Inferior parietal cortex (tissue), 1 donor: ENCODE measurements around the gene FBXO42.
A peak's percentile ranks its signal among the peaks of the same experiment; 100 is the strongest.
"Not testable (repeated sequence)": the region's sequence is repeated elsewhere in the genome, so short reads cannot be mapped to it uniquely, and the experiment has no call there.

Experiments used
- DNase-seq: peaks from one replicate; pipeline ENCODE4 v3.0.0-alpha.2; 2016; ENCODE audit errors: extremely low spot score

Gene FBXO42

DNA sequence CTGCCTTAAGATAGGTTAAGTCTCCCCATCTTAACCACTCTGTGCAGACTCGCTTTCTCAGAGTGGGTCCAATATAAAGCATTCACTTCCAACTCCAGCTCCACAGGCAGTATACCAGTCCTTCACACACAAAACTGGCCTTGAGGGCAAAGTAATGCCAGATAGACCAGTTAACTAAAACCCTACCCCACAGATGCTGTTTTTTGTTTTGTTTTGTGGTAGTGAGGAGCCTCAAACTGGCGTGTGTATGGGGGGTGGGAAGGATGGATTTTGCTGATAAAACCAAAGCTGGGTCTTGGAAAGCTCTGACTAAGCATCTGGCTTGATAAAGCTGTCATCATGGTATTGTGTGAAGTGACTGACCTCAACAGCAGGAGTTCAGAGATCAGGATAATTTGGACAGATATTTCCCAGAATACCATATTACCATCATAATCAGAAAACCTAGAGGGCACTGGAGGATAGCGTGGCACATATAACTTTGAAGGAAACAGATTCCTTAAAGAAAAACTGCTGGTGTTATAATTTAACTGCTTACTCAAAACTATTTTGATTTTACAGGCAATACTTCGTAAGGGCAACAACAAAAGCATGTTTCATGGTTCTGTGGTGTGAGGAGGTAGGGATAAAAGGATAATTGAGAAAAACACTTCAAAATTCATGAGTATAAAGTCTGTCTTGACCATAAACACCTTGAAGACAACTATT is 85.7 kb downstream of the FBXO42 start:
- no peak for DNase-seq

DNA sequence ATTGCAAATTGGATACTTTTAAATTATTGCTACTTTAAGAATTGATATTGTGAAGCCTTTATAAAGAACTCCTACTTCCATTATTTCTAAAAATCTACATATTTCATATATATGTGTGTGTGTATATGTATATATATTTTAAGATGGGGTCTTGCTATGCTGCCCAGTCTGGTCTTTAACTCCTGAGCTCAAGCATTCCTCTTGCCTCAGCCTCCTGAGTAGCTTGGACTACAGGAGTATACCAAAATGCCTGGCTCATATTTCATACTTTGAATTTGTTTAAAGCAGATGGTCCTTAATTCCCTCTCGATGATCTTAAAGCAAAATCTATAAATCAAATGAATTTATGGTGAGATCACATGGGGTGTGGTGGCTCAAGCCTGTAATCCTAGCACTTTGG is 90.2 kb downstream of the FBXO42 start:
- DNase-seq, result no peak

DNA sequence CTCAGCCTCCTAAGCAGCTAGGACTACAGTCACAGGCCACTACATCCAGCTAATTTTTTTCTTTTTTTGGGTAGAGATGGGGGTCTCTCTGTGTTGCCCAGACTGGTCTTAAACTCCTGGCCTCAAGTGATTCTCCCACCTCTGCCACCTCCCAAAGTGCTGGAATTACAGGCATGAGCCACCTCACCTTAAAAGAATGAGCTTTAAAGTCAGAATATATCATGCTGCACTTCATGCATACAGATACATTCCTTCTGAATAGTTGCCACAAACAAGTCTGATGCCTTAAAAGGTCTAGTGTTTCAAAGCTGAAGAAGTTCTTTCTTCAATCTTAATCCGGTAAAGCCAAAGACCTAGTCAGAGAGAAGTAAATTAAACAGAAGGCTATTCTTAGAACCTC is 91.5 kb downstream of the FBXO42 start:
- no peak for DNase-seq

DNA sequence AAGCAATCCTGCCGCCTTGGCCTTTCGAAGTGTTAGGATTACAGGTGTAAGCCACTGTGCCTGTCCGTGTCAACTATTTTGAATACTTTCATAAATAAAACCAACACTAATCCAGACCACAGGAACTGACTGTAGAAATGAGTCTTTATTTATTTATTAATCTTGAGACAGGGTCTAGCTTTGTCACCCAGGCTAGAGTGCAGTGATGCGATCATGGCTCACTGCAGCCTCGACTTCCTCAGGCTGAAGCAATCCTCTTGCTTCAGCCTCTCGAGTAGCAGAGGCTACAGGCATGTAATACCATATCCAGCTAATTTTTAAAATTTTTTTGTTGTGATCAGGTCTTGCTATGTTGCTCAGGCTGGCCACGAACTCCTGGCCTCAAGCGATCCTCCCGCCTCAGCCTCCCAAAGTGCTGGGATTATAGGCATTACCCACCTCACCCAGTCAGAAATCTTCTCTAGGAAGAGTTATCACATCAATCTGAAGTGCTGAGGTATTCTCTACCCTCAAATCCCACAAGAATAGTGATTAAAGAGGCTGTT is 93.6 kb downstream of the FBXO42 start:
- DNase-seq, result no peak

DNA sequence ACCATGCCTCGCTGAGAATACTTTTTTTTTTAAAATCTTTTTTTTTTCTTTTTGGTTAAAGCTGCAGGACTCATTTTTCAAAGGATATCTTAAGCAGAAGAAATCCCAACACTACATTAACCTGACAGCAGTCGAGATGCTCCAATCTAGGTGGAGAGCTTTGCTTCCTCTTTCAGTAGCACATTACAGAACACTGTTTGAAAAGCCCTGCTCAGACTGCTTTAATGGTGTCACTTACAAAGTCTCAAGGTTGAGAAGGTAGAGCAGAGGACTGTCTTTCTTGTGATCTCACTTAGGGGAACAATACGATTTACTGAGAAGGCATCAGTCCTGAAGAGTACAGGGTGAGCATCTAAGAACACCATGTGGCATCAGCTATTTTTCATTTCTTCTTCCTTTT is 94.3 kb downstream of the FBXO42 start:
- DNase-seq, result no peak

DNA sequence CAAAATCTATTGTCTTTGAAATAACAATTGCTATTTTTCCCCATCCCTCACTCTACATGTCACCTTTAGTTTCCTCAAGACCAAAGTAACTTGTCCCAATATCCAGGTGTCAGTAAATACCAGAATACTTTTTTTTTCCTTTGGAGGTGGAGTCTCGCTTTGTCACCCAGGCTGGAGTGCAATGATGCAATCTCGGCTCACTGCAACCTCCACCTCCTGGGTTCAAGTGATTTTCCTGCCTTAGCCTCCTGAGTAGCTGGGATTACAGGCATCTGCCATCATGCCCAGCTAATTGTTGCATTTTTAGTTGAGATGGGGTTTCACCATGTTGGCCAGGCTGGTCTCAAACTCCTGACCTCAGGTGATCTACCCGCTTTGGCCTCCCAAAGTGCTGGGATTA is 94.7 kb downstream of the FBXO42 start:
- not testable (repeated sequence) for DNase-seq

DNA sequence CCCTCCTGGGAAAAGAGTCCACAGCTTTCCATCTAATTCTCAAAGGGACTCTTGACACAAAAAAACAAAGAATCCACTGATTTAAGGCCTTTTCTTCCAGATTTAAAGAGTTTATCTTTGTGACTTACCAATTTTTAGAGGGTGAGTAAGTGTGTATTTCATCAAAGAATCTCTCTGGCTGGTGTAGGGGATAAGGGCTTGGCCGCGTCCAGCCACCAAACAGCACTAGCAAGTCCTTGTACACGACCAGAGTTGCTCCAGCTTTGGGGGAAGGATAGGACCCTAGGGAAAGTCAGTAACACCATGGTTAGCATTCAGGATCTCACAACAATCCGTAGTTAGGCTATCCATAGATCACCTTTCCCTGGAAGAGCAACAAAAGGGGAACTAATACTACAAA is 95.8 kb downstream of the FBXO42 start:
- DNase-seq, result no peak

DNA sequence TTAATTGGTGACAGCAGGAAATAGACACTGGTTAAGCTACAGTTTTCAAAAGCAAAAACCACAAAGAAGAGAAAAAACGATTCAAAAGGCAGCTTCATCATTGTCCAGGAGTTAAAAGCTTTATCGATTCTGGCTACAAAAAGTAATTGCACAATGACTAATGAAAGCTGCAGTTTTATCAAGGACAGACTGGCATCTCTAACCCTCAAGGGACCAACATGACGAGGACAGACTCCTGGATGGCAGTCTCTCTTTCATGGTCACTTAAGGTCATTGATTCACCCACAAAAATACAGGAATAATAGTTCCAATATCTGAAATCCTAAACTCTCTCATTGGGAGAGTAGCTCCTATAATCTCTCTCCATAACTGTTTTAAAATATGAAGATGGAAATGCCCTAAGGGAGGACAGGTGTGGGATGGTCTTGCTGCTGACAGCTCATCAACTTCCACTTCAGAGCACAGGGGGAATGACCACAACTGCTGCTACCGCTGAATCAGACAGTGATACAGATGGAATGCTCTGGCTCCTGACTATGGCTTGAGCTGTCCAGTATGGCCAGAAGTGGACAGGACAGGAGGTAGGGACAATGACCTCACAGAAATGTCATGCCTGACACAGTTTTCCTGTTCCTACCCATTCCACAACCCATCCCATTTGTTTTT is 97.9 kb downstream of the FBXO42 start:
- no peak for DNase-seq

DNA sequence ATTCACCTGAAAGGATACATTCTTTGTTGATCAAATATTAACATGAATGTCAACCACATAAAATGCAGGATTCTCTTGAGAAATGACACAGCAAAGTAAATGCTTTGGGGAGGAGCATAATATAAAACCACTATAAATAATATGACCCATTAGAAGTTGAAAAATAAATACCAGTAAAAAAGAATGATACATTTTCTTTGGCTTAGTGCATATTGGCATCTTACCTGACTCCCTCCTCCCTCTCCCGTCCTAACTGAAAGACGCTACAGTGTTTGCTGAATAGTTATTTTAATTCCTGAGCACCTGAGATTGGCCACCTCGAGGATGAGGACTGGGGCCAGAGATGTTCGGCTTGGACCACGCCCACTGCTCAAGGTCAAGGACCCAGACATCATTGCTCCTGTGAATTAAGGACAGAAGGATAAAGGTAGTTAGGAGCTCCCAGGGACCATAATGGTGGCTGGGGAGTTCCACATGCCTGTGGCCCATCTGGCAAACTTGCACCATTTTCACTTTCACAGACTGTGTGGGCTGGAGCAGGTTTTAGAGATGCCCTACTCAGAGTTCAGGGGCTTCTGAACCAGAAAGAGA is 98.9 kb downstream of the FBXO42 start:
- no peak for DNase-seq

DNA sequence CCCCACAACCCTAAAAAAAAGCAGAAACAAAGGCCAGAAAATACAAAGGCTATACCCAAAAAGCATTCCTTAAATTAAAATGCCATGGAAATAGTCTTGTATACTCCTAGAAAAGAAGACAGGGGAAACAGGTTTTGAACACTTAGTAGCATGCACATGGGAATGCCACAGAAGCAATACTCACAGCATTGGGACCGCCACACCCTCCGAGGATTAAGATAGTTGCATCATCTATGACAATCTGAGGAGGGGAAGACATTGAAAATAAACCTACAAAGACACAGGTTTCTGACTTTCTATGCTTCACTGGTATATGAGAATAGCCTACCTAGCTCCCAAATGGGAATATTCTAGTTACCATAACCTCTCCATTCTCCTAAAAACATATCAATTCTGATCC is 99.4 kb downstream of the FBXO42 start:
- no peak for DNase-seq

DNA sequence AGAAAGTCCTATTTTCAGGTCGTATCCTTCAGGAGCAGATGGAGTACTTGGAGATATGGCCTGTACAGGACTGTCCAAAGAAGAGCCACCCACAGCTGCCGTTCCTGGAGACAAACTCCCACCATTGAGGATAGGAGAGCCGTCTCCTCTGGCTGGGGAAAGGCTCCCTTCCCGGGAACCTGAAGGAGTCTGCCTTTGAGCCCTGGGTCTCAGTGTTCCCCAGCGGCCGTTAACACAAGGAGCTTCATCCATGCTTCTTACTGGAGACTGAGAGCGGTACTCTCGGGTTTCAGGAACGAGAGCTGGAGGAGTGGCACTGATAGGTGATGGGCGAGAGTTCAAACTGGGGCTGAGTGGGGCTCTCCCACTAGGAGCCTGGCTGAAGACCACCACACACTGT is 100.9 kb downstream of the FBXO42 start:
- no peak for DNase-seq

DNA sequence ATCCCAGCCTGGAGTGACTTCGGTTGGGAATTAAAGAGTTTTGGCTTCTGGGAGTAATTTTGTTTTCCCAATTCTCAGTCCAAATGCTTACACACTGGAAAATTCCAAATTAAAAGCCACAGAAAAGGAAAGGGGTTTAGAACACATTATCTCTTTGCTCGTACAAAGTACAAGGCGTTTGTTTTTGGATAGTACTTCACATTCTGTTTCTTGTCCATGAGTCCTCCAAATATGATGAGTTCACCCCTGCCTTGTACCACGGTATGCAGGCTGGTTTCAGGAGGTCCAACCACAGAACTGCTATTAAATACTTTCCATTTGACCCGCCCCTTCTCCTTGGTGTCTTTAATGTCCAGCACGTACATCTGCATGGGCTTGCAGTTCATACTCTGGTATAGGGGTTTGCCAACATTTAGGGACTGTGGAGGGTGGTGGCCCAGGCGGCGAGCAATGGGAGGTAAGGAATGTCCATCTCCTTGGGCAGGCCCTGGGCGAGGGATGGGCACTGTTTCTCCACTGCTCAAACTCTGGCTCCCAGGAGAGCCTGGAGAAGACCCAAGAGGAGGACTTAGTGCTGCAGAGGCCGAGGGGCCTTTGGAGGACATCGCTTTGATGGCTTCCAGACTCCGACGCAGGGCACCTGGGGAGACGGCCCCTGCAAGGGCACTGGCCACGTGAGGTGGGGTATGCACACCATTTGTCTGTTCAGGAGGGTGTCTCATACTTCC is 101.6 kb downstream of the FBXO42 start:
- no peak for DNase-seq

DNA sequence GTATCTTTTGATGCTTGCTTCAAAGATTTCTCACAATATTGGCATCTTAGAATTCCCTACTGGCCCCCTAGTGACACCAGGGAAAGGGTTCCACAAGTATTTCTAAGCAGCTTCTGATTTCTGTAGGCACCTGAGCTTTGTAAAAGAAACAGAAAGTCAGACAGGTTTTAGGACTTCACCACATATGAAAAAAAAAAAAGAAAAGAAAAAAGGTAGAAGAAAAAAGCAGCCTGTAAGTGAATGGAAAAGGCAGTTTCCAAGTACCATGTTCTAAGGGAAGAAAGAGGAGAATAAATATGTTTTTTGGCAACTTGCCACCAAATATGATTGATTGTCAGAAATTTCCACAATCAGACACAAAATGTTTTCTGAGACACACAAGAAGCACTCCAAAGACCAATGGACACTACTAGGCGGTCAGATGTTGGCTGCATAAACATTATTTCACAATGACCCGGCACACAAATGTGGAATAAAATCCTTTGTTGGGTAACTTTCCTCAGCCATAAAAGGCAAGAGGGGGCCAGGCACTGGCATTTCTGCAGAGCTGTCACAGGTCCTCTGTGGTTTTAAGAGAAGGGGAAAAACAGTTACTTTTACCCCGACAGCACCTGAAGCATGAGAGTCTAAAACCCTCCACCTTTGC is 102.6 kb downstream of the FBXO42 start:
- DNase-seq, result no peak

DNA sequence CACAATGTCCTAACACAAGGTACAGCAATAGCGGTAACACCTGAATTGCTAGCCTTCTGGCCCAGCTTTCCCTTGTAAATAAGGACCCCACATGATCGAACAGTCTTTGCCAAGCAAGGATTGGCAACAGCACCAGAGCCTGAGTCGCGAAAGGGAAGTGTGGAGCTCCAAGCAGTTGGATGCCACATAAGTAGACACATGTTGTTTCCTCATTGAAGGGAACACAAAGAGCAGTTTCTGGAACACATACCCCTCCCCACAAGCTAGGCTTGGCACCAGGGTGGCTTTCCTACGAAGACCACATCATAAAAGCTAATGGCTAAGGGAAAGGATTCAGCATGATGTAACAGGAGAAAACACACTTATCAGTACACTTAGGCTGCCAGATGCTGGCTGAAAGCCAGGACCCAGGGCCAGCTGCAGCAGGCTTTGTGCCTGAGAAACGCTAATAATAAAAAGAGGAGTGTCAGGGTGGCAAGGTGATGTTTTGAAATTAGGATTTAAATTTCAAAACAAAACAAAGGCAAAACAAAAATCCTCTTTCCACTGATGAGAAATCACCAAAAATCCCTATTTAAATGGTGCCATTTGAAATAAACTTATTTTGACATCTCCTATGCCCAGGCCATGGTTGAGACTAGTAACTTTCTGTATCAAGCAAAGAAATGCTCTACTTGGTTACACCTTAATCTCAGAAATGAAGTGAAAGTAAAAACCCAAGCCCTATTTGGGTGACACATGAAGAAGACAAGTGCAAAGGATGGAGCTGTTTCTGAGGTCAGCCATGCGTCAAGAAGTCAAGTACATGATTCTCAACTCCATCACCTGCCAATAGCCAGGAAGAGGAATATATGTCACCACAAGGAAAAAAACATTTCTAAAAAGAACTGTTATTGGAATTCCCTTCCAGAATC is 103.4 kb downstream of the FBXO42 start:
- peak; percentile 82 for DNase-seq

DNA sequence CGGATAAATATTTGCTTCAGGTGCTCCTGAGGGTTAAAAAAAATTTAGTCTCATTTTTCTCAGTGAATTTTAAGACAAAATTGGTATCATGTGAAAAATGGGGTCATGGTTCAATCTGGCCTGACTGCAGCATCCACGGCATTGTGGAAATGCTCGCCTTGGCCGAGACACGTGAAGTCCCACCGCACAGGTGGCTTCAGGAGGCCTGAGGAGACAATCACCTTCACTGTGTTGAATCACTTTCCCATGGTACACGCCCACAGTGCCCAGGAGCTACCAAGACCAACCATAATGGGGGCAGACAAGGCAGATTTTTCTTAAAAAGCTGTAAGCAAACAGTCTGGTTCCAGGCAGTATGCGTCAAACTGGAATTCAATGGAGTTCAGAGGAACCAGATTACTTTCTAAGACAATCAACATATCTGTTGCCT is 104.3 kb downstream of the FBXO42 start:
- no peak for DNase-seq

DNA sequence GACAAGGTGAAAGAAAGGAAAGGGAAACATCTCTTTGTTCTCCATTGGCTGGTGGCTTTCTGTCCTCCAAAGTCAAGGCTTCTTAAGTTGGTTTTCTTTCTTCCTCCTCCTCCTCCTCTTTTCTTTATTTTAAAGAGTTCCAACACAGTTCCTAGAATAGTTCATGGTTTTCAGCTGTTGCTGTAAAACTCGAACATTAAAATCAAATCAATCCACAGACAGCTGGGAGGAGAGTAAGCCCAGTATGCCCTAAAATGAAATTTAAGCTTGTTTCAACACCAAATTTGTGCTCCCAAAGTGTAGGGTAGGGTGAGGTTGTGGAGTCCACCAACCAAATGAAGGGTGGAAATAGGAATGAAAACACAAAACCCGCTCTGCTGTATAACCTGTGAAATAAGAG is 104.8 kb downstream of the FBXO42 start:
- no peak for DNase-seq

DNA sequence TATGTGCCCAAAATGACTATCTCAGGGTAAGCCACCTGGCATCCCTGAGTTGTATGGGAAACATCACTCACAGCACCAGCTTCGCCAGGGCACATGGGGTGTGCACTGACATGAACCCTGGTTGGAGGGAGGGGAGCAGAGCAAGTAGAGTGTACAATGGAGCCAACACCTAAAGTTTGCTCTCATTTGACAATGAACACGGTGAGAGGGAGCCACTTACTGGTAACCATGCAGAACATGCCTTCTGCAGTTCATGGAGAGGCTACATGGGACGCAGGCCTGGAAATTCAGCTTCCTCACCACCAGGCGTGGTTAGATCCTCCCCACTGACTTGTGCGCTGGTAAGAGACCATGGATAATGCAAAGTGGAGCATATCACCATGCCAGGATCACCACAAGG is 105.3 kb downstream of the FBXO42 start:
- no peak for DNase-seq

DNA sequence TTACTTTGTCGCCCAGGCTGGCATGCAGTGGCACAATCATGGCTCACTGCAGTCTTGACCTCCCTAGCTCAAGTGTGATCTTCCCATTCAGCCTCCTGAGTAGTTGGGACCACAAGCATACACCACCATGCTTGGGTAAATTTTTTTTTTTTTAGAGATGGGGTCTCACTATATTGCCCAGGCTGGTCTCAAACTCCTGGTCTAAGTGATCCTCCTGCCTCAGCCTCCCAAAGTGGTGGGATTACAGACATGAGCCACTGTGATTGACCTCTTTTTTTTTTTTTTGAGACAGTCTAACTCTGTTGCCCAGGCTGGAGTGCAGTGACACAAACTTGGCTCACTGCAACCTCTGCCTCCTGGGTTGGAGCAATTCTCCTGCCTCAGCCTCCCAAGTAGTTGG is 106.0 kb downstream of the FBXO42 start:
- not testable (repeated sequence) for DNase-seq

DNA sequence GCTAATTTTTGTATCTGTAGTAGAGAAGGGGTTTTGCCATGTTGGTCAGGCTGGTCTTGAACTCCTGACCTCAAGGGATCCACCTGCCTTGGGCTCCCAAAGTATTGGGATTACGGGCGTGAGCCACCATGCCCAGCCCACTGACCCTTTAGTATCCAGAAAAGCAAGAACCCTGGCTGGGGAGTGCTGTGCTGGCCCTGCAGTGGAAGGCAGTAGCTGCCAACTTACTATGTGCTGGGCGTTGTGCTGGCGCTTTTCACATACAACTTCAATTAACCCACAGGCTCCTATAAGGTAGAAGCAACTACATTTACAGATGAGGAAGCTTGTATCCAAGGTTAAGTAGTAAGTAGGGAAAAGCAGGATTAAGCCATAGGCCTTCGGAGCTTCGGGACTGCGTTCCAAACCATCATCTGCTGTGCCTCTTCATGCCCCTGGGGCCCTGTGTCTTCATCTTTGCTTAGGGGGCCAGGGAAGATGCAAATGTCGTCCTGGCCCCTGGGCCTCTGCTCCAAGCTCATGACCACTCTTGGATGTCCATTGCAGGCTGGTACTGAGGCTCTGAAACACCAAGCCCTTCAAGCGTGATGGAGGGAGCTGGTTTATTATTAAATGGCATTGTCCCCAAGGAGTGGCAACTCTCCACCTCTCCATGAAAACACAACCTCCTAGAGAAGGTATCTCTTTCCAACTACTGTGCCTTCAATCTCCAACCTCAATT is 106.6 kb downstream of the FBXO42 start:
- no peak for DNase-seq

DNA sequence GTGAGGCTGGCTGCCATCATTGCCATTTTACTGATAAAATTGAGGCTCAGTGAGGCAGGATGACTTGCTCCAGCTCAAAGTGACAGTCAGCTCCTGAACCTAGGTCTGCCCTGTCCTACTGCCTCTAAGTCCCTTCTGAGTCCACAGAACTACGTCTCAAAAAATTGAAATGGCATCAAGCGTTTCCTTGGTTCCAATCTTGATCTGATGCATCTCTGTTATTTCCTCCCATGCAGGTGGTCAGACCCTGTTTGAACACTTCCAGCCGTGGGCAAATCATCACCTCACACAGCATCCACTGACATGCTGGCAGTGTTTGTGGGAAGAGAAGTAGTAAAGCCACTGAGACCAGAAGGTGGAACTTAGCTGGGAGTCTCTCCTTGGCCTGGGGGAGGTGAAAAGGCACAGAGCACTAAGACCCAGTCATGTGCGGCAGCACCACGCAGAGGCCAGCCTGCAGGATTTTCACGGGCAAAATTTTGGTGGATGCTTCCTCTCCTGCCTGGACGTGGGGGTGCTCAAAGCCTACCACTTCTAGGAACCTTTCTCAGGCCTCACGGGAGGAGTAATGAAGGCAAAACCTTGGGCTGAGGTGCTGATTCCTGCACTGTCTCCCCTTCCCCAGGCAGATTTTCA is 107.5 kb downstream of the FBXO42 start:
- DNase-seq, result no peak
